ENCODE results near the gene SUCLA2.
"Not testable (repeated sequence)": the region's sequence is repeated elsewhere in the genome, so short reads cannot be mapped to it uniquely, and the experiment has no call there.

SUCLA2 gene

DNA sequence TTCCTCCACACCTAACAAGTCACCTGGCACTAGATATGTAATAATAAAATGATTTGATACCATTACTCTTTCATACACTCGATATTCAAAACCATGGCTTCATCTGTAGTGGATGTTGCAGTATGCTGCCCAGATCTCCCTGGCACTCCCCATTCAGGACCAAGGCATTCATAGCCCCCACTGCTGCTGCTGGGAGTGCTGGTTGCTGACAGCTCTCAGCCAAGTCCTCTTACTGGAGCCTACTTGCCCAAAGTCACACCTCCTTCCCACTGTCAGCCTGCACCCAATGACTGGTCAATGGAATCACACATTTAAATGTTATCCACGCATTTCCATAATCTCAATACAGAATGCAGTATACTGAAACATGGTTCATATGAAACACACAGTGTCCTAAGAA, 3.7 kb downstream of the SUCLA2 start:
- no peak for DNase-seq (ENCODE audit: insufficient read length, low spot score)
- no peak for FAIRE-seq

DNA sequence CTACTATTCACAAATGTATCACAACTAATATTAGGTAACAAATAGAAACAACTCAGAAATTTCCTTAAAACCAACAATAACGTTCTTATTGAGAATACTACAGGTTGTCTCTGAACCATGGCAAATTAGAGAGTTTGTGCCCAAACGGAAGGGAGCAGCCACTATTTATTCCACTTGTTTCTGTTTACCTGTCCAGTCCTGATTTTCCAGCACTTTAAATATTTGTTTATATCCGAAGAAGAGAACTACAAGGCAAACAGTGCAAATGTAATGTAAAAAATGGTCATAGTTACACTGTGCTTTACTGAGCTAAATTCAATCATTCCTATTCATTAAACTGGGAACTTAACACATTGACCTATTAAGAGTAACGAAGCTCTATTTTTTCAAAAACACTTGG, 9.2 kb downstream of the SUCLA2 start:
- FAIRE-seq: no peak
- no peak for DNase-seq (ENCODE audit: insufficient read length, low spot score)

- DNase-seq (ENCODE audit: insufficient read length, low spot score) (no peak), FAIRE-seq (no peak)
Observed at GRCh38 chr13:47990920-47991466, 10.1 kb downstream of the SUCLA2 start.

DNA sequence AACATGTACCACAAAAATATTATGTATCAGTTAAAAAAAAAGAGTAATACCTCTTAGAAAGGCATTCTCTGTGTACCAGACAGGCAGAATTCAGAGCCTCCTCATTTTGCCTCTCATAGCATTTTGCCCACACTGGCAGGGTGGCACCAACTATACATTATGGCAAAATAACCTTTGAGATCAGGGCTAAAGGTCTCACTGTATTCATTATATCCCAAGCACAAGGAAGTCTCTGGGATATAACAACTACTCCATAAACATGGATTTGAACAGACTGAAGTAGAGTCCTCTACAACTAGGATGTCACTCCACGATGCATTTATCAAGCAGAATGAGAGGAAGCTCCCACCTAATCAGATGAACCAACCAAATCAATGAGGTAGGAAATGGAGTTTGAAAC, 10.6 kb downstream of the SUCLA2 start:
- no peak for DNase-seq (ENCODE audit: insufficient read length, low spot score)
- no peak for FAIRE-seq

- DNase-seq (ENCODE audit: insufficient read length, low spot score) (no peak), FAIRE-seq (no peak)
Observed at GRCh38 chr13:47983070-47983469, 18.0 kb downstream of the SUCLA2 start.

DNA sequence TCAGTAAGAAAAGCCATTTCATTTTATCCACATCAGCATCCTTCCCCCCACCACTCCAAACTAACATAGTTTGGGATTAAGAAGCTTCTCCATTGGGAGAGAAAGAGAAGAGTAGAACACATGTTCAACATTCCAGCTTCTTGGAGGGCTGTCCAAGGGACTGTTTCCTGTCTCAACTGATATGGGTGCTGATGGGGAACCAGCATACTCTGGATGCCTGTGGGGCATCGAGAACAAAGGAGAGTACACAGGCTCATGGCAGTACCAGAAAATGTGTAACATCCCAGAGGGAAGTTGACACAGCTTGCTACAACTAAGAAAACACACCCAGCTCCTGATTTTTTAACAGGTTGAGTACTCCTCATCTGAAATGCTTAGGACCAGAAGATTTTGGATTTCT, 24.7 kb downstream of the SUCLA2 start:
- DNase-seq (ENCODE audit: insufficient read length, low spot score) (no peak), FAIRE-seq (no peak)

- no peak for DNase-seq (ENCODE audit: insufficient read length, low spot score)
- no peak for FAIRE-seq
Observed at GRCh38 chr13:47964863-47965262, 36.2 kb downstream of the SUCLA2 start.

GRCh38 chr13:47962237-47962636, 38.8 kb downstream of the SUCLA2 start:
- FAIRE-seq (no peak), DNase-seq (ENCODE audit: insufficient read length, low spot score) (no peak)

- DNase-seq (ENCODE audit: insufficient read length, low spot score) (no peak), FAIRE-seq (no peak)
Observed at GRCh38 chr13:47959468-47960247, 41.4 kb downstream of the SUCLA2 start.

DNA sequence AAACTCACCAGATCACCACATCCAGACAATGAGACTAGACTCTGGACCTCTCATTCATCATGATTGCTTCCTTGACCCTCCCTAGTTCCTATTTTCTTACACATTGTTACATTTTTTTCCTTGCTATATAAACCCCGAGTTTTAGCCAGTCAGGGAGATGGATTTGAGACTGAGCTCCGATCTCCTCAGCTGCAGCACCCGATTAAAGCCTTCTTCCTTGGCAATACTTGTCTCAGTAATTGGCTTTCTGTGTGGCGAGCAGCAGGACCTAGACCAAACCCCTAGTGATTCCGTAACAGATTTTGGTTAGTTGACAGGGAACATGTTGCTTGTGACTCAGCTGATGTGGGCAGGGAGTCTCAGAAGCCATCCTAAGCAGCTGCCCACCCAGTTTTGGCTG, 44.0 kb downstream of the SUCLA2 start:
- FAIRE-seq (no peak), DNase-seq (ENCODE audit: insufficient read length, low spot score) (no peak)

DNA sequence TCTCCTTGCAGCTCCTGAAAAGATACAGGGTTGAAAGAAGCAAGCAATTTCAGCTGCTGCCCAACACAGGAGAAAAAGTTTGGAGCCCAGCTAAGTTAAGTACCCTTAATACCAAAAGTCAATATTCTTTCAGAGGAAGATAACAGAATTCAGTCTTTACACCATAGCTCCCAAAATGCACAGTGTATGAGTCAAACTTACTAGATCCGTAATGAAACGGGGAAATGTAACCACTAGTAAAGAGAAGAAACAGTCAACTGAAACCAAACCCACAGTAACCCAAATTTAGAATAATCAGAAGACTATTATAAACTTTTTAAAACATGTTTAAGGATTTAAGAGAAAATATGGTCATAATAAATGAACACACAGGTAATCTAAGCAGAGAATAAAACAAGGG, 45.2 kb downstream of the SUCLA2 start:
- DNase-seq (ENCODE audit: insufficient read length, low spot score) (no peak), FAIRE-seq (no peak)

DNA sequence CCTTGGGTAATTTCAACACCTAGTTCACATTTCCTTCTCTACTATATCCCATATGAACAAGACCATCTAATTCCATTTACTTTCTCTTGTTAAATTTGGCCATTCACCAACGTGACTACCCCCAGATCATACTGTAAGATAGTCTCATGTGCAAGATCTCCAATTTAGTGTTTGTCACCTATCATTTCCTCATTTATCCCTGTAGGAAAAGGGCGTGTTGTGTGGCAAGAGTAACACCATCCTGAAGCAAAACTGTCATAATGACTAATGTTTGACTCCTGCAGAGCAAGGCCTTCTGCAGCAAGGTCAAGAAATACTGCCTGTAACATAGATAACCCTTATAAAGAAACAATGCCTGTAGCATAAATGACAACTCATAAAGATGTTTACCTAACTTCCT, 51.3 kb downstream of the SUCLA2 start:
- FAIRE-seq (no peak), DNase-seq (ENCODE audit: insufficient read length, low spot score) (no peak)

DNA sequence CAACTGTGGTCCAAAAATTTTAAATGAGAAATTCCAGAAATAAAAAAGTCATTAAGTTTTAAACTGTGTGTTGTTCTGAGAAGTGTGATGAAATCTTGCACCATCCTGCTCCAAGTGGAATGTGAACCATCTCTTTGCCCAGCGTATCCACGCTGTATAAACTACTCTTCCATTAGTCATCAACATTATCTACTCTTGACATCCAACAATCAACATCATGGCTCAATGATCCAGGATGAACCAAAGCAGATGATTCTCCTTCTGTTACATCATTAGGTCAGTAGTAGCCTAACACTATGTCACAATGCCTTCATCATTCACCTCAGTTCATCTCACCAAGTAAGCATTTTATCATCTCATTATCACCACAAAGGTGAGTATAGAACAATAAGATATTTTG, 55.3 kb downstream of the SUCLA2 start:
- no peak for FAIRE-seq
- no peak for DNase-seq (ENCODE audit: insufficient read length, low spot score)

DNA sequence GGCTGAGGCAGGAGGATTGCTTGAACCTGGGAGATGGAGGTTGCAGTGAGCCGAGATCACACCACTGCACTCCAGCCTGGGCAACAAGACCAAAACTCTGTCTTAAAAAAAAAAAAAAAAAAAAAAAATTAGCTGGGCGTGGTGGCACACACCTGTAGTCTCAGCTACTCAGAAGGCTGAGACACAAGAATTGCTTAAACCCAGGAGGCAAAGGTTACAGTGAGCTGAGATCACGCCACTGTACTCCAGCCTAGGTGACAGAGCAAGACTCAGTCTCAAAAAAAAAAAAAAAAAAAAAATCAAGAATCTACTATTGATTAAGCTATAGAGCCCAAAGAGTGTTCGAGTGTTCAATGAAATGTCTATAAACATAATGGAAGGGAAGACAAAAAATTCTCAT, 55.9 kb downstream of the SUCLA2 start:
- not testable (repeated sequence) for FAIRE-seq; DNase-seq (ENCODE audit: insufficient read length, low spot score)

DNA sequence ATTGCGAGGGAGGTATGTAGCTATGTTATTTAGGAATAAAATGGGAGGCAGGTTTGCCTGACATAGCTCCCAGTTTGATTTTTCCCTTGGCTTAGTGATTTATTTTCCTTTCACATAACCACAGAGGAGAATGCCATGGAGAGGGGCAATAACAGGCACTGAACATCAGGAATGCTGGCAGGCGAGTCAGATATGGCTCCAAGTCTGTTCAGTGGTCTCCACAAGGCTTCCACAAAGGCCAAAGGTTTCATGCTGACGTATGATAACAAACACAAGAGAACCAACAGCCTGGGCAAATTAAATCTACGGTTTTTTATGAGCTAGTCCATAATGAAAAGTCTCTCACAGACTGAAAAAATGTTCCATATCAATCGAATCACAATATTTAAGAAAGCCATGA, 66.7 kb downstream of the SUCLA2 start:
- FAIRE-seq (no peak), DNase-seq (ENCODE audit: insufficient read length, low spot score) (no peak)

GRCh38 chr13:47932950-47933923, 67.8 kb downstream of the SUCLA2 start:
- no peak for DNase-seq (ENCODE audit: insufficient read length, low spot score)
- no peak for FAIRE-seq

- no peak for DNase-seq (ENCODE audit: insufficient read length, low spot score)
- FAIRE-seq: no peak
Observed at GRCh38 chr13:47930649-47931165, 70.4 kb downstream of the SUCLA2 start.

DNA sequence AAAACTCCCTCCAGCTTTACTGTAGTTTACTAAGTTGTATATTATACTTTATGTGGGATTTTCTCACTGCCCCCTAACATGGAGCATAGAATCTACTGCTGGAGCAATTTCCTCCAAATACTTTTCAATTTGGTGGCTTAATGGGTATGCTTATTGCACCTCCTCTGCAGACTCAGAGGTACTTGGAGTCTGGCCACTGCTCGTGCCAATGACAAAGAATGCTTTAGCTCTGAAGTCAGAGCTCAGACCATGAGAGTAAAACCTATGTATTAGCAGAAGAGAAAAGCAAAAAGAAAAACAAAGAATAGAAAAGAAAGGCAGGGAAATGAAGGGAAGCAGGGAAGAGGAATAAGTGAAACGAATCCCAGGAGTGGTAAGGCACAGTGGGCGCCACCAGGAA, 71.9 kb downstream of the SUCLA2 start:
- DNase-seq (ENCODE audit: insufficient read length, low spot score): no peak
- FAIRE-seq: no peak

GRCh38 chr13:47917022-47917574, 84.0 kb downstream of the SUCLA2 start:
- FAIRE-seq: no peak
- no peak for DNase-seq (ENCODE audit: insufficient read length, low spot score)

GRCh38 chr13:47908197-47908902, 92.7 kb downstream of the SUCLA2 start:
- DNase-seq (ENCODE audit: insufficient read length, low spot score): no peak
- no peak for FAIRE-seq

Data from GM19239 (cell line).